Activated naive CD4-positive, alpha-beta T cell treated with anti-CD3 and anti-CD28 coated beads, Interleukin-2, amount 50 U/mL, for 16 hours (primary cell): Measurements from ENCODE around the gene CEBPZOS.

Experiments
- DNase-seq: peaks from one replicate; pipeline ENCODE4 v3.0.0-alpha.2; 2020

The CEBPZOS gene

DNA sequence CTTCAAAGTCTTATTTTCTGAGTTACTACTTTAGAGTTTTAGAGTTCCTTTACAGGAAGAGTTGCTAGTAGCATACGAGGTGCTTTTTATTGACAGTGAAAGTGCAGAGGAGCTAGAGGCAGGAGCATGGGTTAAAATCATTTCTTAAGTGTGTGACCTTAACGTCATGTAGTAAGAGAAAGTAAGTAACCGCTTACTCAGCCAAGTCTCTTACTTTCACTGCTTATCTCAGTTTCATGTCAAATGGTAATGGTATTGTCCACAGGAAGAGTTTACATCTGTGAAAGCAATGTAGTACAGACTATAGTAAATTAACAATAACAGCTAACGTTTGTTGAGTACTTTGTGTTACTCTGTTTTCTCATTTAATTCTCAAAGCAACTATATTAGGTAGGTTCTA is 47.7 kb downstream of the CEBPZOS start:
- no peak for DNase-seq

DNA sequence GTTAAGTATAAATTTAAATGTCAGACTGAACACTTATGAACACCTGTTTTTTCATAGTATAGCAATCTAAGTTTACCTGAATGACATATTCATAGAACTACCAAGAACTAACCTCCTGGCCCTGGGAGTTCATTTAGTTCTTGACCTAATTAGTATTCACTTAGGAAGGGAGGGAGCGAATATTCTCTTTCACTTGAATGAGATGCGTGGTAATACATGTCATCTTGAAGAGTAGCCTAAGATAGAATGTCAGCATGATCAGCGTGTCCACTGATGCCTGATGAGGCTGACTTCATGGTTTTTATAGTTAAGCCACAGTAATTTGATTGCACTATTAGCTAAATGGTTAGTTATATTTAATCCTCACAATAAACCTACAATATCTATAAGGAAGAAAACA is 48.5 kb downstream of the CEBPZOS start:
- DNase-seq = no peak

- DNase-seq = no peak
These were observed 49.9 kb downstream of the CEBPZOS start for GRCh38 chr2:37246205-37246604.

GRCh38 chr2:37250869-37251740 is 54.8 kb downstream of the CEBPZOS start:
- DNase-seq = no peak
